GM12801 (cell line): Measurements from ENCODE around the gene CAMTA1.

Source experiments
- TF ChIP-seq, protein P1 (sequence below): IDR thresholded peaks from one replicate; pipeline ENCODE4 v1.5.1; 2011; ENCODE audit warnings: control low read depth; ENCODE audit not compliant: insufficient read length; ENCODE audit errors: extremely low read depth

Gene CAMTA1

DNA sequence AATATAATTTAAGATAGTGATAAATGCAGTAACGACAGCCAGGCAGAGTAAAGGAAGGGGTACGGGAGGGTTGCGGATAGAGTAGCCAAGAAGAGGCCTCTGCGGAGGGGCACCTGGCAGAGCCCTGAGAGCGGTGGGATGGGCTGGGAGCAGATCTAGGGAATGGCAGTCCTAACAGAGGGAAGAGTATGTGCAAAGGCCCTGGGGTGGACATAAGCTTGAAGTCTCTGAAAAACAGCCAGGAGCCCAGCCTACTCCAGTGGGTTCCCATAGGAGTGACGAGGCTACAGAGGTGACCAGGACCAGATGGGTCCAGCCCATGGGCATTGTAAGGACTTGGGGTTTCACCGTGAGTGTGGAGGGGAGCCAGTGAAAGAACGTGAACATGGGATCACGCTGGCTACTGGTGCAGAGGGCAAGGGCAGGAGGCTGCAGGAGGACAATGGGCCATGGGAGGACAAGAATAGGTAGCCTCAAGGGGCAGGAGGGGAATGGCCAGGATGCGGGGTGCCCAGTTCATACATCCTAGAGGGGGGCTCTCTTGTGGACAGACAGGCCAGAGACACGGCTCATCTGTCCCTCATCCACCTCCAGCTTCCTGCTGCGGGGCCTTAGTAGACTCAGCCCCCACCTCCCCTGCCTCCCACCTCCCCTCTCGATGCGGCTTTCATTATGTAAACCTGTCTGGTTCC lies 800.1 kb downstream of the CAMTA1 start:
- TF ChIP-seq, protein P1, sequence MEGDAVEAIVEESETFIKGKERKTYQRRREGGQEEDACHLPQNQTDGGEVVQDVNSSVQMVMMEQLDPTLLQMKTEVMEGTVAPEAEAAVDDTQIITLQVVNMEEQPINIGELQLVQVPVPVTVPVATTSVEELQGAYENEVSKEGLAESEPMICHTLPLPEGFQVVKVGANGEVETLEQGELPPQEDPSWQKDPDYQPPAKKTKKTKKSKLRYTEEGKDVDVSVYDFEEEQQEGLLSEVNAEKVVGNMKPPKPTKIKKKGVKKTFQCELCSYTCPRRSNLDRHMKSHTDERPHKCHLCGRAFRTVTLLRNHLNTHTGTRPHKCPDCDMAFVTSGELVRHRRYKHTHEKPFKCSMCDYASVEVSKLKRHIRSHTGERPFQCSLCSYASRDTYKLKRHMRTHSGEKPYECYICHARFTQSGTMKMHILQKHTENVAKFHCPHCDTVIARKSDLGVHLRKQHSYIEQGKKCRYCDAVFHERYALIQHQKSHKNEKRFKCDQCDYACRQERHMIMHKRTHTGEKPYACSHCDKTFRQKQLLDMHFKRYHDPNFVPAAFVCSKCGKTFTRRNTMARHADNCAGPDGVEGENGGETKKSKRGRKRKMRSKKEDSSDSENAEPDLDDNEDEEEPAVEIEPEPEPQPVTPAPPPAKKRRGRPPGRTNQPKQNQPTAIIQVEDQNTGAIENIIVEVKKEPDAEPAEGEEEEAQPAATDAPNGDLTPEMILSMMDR, result no peak

DNA sequence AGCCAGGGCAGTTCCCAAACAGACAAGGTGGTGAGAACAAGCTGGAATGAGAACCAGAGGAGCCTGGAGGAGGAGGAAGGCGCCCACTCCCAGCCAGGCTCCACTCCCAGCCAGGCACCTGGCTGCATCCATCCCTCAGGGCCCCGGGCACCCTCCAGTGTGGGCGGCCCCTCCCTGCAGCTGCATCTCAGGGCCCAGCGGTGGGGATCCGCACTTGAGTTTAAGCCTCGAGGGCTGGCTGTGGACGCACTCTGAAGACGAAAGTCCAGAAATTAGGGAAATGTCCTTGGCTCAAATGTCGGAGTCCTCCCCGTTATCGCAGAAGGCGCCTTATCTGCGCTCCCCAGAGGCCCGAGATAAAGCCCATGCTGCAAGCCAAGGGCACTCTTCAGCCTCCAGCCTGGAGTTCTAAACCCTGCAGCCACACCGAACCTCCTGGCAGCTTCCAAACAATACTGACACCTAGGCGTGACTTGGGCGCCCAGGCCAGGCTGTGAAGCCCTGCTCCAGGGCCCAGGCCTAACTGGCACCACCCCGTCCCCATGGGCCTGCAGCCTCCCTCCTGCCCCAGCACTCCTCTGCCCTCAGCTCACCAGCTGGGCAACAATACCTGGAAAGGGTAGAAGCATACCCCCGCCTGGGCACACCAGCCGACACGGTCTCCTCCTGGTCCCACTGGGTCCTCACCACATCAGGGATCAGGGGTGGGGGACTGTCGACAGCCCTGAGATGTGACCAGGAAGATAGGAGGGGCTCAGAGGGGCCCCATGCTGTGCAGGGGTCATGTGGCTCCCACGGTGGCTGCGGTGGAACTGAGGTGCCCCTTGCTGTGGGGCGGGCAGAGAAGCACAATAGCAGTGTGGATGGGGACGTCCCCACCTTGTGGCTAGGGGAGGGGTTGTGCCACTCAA lies 801.0 kb downstream of the CAMTA1 start:
- TF ChIP-seq, protein P1, result no peak

DNA sequence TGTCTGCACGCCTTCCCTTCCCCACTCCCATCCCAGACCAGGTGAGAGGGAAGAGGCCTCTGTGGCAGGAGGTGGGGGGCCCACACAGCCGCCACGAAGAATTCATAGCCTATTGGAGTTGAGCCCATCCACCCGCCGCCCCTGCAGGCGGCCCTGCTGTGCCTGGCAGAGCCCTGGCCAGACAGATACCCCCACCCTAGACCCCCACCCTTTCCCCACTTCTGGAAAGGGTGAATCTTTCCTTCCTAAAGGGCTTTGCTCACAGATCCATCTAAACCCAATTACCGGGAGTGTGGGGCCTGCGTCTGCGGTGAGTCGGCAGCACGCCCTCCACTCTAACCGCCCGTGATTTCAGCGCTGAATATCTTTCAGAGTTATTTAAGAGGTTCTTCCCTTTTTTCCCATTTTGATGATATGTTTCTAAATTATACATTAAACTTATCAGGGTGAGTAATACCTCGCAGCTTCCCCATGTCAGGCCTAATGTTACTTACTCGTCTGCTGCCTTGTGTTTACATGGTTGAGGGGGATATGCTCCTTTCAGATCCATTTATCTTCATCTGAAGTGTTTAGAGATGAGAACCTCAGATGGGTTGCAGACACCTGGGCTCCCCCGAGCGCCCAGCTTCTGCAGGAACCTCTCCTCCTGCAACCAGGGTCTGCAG lies 802.0 kb downstream of the CAMTA1 start:
- TF ChIP-seq, protein P1, result no peak

DNA sequence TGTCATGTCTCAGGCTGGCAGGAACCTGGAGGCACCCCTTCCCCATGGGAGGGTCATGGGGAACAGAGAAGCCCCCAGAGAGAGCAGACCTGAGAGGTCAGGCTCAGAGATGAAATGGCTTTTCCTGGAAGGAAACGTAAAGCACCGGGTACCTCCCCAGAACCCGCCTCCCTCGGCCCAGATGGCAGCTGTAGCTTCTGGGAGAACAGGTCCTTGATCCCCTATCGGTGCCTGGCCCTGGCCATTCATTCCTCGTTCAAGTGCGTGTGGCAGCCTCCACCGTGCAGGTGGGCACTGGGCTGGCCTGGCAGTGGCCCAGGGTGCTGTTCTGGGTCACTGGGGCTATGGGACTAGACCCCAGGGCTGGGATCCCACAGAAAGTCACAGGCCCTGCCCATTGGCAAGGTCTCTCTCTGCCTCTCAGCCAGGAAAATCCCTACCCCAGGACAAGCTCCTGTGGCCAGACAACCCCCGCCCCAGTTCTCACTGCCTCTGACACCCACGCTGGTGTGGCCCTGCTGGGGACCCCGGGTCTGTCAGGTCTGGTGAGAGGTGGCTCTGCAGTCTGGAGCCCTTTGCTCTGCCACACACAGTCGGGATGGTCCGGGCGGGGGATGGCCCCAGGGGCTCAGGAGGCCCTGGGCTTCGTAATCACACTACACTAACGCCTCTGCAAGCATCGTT lies 802.7 kb downstream of the CAMTA1 start:
- TF ChIP-seq, protein P1, result no peak

DNA sequence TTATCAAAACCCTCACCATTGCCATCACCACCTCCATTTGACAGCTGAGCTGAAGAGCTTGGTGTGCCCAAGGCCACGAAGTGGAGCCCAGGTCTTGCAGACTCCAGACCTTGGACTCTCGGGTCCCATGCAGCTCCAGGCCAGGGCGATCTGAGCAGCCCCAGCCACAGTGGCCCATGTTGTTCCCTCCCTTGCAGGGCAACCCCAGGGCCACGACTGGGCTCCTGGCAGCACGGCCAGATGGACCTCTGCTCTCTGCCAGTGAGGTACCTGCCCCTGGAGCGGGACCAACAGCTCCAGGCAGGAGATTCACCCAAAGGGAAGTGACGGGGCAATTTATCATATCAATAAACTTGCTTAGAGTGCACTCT lies 803.2 kb downstream of the CAMTA1 start:
- TF ChIP-seq, protein P1, result no peak

DNA sequence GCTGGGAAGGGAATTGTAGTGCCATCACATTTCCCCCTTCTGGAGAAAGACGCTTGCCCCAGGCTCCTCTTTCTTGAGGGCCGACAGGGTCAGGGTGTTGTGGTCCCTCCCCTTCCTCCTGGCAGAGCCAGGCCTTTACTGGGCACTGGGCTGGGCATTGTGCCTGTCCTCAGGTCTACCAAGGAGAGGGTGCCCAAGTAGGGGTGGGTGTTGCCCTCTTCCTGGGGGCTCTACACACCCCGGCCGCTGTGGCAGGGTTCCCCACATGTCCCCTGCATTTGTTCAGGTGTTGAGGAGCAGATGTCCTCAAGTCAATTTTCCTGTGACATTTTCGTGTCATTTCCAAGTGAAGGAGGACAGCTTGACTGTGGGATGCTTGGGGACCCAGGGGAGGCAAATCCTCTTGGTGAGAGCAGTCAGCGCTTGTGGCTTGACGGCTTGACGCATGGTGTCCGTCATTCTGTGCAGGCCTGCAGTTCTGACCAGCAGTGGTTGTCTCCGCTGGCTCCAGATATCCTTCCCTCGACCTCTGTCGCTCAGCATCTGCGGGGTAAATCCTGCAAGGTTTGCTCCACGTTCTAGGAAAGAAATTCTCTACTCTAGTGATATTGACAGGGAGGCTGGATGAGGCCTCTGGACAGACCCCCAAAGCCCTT lies 804.0 kb downstream of the CAMTA1 start:
- TF ChIP-seq, protein P1, result no peak
